Duodenal mucosa (tissue), 2 donors: ENCODE data around the gene ETF1.

ENCODE experiments used
- H3K27ac ChIP-seq: one replicate; pipeline ENCODE4 v1.7.0; 2013; ENCODE audit warnings: low read depth, low read length
- H3K27me3 ChIP-seq, 2 donors: one replicate each; pipeline ENCODE4 v1.7.0; 2013; ENCODE audit warnings: low read length in 2 of 2, control low read depth in 1 of 2; ENCODE audit not compliant: insufficient read depth in 2 of 2, control insufficient read depth in 1 of 2
- H3K36me3 ChIP-seq, 2 donors: one replicate each; pipeline ENCODE4 v1.7.0; 2013; ENCODE audit warnings: low read length in 2 of 2, control low read depth in 1 of 2; ENCODE audit not compliant: insufficient read depth in 2 of 2, control insufficient read depth in 1 of 2
- H3K4me1 ChIP-seq, 2 donors: one replicate each; pipeline ENCODE4 v1.7.0; 2013; ENCODE audit warnings: low read length in 2 of 2, control low read depth in 1 of 2; ENCODE audit not compliant: insufficient read depth in 2 of 2, control insufficient read depth in 1 of 2
- H3K4me3 ChIP-seq, 2 donors: one replicate each; pipeline ENCODE4 v1.7.0; 2013; ENCODE audit warnings: low read length in 2 of 2, low read depth in 1 of 2
- H3K9ac ChIP-seq, 2 donors: one replicate each; pipeline ENCODE4 v1.7.0; 2013; ENCODE audit warnings: low read length in 2 of 2, low read depth in 1 of 2
- H3K9me3 ChIP-seq, 2 donors: one replicate each; pipeline ENCODE4 v1.7.0; 2013; ENCODE audit warnings: low read length in 2 of 2, control low read depth in 1 of 2; ENCODE audit not compliant: control insufficient read depth in 1 of 2

Gene ETF1

DNA sequence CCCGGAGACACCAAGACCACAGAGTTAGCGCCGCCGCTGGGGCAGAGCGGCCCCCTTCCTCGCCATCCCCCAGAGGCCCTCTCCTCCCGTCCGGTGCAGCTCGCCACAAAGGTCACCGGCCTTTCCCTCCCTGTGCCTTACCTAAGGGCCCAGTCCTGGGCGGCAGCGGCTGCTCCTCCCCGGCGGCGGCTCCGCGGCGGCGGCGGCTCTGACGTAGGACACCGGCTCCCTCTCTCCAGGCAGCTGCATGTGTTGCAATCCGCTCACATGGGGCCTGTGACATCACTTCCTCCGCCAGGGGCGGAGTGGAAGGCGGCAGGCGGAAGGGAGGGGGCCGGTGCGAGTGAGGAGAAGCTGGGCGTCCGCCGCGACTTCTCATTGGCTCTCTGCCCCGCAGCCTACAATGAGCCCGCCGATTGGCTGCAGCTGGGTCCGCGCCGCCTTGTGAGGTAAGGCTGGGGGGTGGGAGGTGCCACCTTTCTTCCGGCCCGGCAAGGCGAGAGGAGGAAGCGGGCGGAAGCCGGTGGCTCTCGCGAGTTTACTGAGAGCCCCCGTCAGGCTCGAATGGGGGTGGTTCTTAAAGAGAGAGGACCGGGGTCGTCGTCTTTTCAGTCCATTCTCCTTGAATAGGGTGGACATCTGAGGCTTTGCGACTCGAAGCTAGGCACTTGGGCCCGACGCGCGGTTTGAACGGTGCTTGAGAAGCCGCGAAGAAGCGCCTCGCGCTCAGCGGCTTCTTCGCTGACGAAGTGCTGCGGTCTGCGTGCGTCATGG, at the start of gene ETF1:
TSS of gene ETF1 (minus strand) at position 281 of the 774 bp plus-strand sequence. CDS start 318 bp downstream, outside the sequence.
- Histone ChIP-seq H3K27ac (peak within 1 kb of the TSS; percentile 99), H3K4me1 (peaks cover 44% of the 10 kb centered on the region in 2 donors), H3K9me3 (no peaks in the 10 kb centered on the region), H3K9ac (peak within 1 kb of the TSS; percentile 99 to 100), H3K36me3 (no peaks in the 10 kb centered on the region), H3K27me3 (no peaks in the 10 kb centered on the region), H3K4me3 (peak within 1 kb of the TSS; percentile 99)

DNA sequence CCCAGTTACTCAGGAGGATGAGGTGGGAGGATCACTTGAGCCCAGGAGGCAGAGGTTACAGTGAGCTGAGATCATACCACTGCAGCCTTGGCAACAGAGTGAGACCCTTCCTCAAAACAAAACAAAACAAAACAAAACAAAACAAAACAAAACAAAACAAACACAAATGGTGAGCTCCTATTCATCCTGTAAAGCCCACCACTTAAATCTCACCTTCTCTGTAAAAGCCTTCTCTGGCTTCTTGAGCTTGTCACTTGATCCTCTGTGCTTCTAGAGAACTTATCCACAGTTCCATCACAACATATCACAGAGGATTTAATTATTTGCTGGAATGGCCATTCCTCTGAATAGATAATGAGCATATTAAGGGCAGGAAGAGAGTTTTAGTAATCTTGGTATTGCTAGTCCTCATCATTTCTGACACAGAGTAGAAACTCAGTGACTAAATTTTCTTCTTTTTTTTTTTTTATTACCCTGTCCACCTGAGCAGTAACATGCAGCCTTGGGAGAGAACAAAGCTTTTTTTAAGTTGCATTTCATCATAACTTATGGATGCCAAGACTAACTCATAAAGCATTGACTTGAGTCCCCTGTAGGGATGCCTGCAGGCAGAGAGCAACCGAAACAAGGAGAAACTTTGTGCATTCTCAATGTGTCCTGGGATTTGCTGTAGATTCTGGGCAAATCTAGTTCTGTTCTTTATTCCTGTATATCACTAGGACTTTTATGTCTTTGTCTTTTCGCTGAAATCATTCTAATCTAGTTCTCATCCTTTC, 45.2 kb upstream of the ETF1 start:
- no peaks in the 10 kb centered on the region for H3K9me3 ChIP-seq
- H3K4me3 ChIP-seq: no peak overlapping the region
- no peaks in the 10 kb centered on the region for H3K36me3 ChIP-seq
- no peak overlapping the region for H3K9ac ChIP-seq
- peaks cover 0 to 12% of the 10 kb centered on the region in 2 donors for H3K4me1 ChIP-seq
- H3K27me3 ChIP-seq: no peaks in the 10 kb centered on the region
- no peak overlapping the region for H3K27ac ChIP-seq

DNA sequence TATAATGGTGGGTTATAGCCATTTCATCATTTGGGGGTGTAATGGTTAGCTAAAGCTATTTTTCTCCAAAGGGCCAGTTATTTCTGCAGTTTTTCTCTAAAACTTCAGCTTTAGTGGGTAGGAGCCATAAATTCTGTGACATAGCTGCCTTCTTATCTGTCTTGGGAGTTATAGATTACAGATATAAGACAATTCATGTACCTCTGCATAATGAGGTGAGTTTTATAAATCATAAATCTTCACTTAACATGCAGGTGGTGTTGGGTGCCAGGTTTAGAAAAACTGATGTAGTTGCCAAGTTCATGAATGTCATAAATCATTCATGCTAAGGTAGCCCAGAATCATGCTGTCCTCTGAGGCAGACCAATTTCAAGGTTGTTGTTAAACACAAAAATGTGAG, 42.1 kb upstream of the ETF1 start:
- Histone ChIP-seq H3K4me3 (no peak overlapping the region), H3K36me3 (no peaks in the 10 kb centered on the region), H3K27me3 (no peaks in the 10 kb centered on the region), H3K4me1 (peaks cover 0 to 12% of the 10 kb centered on the region in 2 donors), H3K27ac (no peak overlapping the region), H3K9me3 (no peaks in the 10 kb centered on the region), H3K9ac (no peak overlapping the region)

DNA sequence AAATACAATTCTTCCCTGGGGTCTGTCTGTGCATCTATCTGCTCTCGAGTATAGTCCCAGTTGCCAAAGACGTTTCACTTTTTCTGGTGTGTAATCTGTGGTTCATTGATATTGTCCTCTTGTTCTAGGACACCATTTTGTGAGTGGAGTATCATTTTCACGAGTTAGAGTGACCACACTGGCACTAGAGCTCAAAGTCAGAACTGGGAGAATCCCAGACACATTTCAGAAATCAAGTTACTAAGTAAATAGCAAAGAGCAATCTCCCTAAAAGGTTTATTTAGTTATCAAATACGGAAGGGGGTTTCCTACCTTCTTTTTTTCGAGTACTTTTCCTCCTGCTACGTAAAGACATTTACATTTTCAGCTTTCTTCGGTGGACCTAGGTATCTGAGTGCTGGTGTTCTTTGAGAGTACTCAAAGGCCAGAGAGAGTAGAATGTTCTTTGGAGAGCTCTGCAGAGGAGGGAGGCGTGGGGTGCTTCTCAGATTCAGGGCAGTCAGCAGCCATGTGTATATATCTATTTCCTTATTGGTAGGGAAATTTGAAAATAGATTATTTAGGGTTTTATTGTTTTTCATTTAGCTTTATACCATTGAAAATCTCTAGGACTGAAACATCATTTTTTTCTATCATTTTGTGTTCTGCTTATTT, 41.1 kb upstream of the ETF1 start:
- H3K9ac ChIP-seq: no peak overlapping the region
- no peak overlapping the region for H3K4me3 ChIP-seq
- no peaks in the 10 kb centered on the region for H3K9me3 ChIP-seq
- peaks cover 3 to 12% of the 10 kb centered on the region in 2 donors for H3K4me1 ChIP-seq
- H3K36me3 ChIP-seq: no peaks in the 10 kb centered on the region
- H3K27me3 ChIP-seq: no peaks in the 10 kb centered on the region
- H3K27ac ChIP-seq: no peak overlapping the region

DNA sequence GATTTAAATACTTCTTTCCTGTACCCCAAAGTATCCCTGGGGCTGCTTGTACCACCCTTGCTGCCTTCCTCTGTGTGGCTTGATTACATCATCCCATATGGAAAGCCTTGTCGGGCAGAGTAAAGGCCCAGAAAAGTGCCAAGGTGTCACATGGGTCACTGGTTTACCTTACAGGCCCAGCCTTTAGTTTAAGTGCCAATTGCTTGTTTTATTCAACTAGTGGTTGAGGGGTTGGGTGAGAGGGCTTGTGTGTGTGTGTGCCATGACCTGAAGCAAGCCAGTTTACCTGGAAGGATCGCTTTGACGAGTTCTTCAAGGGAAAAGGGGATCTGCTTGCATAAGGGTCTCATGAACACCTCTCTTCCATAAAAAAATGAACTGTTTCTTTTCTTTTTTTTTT, 39.9 kb upstream of the ETF1 start:
- Histone ChIP-seq H3K27ac (no peak overlapping the region), H3K9ac (no peak overlapping the region), H3K4me3 (no peak overlapping the region), H3K36me3 (no peaks in the 10 kb centered on the region), H3K27me3 (no peaks in the 10 kb centered on the region), H3K9me3 (no peaks in the 10 kb centered on the region), H3K4me1 (peaks cover 3 to 12% of the 10 kb centered on the region in 2 donors)

DNA sequence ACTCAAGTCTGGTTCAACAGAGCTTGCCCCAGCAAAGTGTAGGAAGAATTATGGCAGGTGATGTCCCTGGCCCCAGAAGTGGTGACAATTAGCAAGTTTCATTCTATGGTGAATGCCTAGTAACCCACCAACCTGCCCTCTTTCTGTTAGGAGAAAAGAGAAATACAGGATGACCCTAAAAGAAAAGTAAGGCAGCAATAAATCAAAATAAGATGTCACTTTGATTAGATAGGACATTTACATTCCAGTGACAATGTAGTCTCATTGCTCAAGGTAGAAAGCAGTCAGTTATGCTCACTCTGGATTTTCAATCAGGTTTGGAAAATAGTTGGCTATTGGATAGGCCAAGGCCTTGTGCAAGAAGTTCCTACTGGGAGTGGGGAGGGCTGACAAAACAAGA, 37.7 kb upstream of the ETF1 start:
- H3K36me3 ChIP-seq: no peaks in the 10 kb centered on the region
- peaks cover 3 to 11% of the 10 kb centered on the region in 2 donors for H3K4me1 ChIP-seq
- no peaks in the 10 kb centered on the region for H3K27me3 ChIP-seq
- H3K9ac ChIP-seq: no peak overlapping the region
- H3K27ac ChIP-seq: no peak overlapping the region
- no peaks in the 10 kb centered on the region for H3K9me3 ChIP-seq
- no peak overlapping the region for H3K4me3 ChIP-seq

DNA sequence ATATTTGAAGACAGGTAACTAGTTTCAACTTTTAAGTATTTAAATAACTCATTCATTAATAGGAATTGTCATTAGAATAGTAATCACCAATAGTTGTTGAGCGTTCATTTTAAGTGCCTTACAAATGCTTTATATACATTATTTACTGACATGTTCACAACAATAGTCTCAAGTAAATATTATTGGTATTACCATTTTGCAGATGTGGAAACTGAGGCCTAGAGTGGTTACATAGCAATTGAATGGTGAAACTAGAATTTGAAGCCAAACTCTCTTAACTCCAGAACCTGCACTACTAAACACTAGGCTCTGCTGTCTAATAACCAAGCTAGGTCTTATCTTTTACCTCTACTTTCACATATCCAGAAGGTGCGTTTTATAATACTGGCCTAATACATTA, 37.0 kb upstream of the ETF1 start:
- no peak overlapping the region for H3K27ac ChIP-seq
- H3K36me3 ChIP-seq: no peaks in the 10 kb centered on the region
- no peak overlapping the region for H3K4me3 ChIP-seq
- peaks cover 3% of the 10 kb centered on the region in 2 donors for H3K4me1 ChIP-seq
- H3K27me3 ChIP-seq: no peaks in the 10 kb centered on the region
- no peaks in the 10 kb centered on the region for H3K9me3 ChIP-seq
- H3K9ac ChIP-seq: no peak overlapping the region

DNA sequence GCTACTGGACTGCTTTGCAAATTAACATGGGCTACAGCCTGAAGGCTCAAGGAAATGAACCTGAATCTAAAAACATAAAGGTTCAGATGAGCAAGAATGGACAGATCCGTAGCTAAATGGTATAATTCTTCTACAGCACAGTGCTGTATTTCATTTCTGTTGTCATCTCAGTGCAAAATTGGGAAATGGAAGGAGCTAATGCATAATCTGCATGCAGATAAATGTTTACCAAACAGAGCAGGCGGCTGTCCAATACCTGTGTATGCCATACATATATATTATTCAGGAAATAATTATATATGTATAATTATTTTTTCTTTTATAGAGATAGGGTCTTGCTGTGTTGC, 36.5 kb upstream of the ETF1 start:
- no peak overlapping the region for H3K27ac ChIP-seq
- H3K9ac ChIP-seq: no peak overlapping the region
- H3K36me3 ChIP-seq: no peaks in the 10 kb centered on the region
- H3K4me3 ChIP-seq: no peak overlapping the region
- H3K9me3 ChIP-seq: no peaks in the 10 kb centered on the region
- H3K4me1 ChIP-seq: peaks cover 0 to 4% of the 10 kb centered on the region in 2 donors
- no peaks in the 10 kb centered on the region for H3K27me3 ChIP-seq

DNA sequence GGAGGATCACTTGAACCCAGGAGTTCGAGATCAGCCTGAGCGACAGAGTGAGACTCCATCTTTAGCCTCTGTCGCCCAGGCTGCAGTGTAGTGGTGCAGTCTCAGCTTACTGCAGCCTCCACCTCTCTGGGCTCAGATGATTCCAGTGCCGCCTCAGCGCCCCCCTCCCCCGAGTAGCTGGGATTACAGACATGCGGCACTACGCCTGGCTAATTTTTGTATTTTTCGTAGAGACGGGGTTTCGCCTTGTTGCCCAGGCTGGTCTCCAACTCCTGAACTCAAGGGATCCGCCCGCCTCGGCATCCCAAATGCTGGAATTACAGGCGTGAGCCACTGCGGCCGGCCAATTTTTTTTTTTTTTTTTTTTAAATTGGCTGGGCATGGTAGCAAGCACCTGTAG, 34.4 kb upstream of the ETF1 start:
- H3K4me1 ChIP-seq: peaks cover 11 to 16% of the 10 kb centered on the region in 2 donors
- H3K36me3 ChIP-seq: peaks cover 2 to 12% of the 10 kb centered on the region in 2 donors
- H3K4me3 ChIP-seq: no peak overlapping the region
- no peaks in the 10 kb centered on the region for H3K9me3 ChIP-seq
- no peak overlapping the region for H3K9ac ChIP-seq
- no peaks in the 10 kb centered on the region for H3K27me3 ChIP-seq
- no peak overlapping the region for H3K27ac ChIP-seq
